HUES48 (cell line): ENCODE results near the gene MLIP.
A peak's percentile ranks its signal among the peaks of the same experiment; 100 is the strongest.

Experiments
- H3K27ac ChIP-seq: one replicate; pipeline ENCODE4 v1.7.0; 2013; ENCODE audit warnings: low read depth, low read length, inconsistent platforms
- H3K27me3 ChIP-seq: 2 replicates; pipeline ENCODE4 v1.6.1; 2013; ENCODE audit warnings: mild to moderate bottlenecking, low read length; ENCODE audit not compliant: control insufficient read depth, insufficient read depth
- H3K36me3 ChIP-seq: 2 replicates; pipeline ENCODE4 v1.6.1; 2013; ENCODE audit warnings: low read length; ENCODE audit not compliant: control insufficient read depth, insufficient read depth
- H3K4me1 ChIP-seq: 2 replicates; pipeline ENCODE4 v1.6.1; 2013; ENCODE audit warnings: mild to moderate bottlenecking, low read length; ENCODE audit not compliant: control insufficient read depth, insufficient read depth
- H3K4me3 ChIP-seq: 2 replicates; pipeline ENCODE4 v1.5.1; 2013; ENCODE audit warnings: mild to moderate bottlenecking, low read depth, low read length
- H3K9ac ChIP-seq: 2 replicates; pipeline ENCODE4 v1.6.1; 2013; ENCODE audit warnings: mild to moderate bottlenecking, low read depth, low read length, moderate library complexity
- H3K9me3 ChIP-seq: 2 replicates; pipeline ENCODE4 v1.6.1; 2013; ENCODE audit warnings: low read length; ENCODE audit not compliant: control insufficient read depth, insufficient read depth

The MLIP gene

GRCh38 chr6:54142889-54143519 lies 31.8 kb downstream of the MLIP start:
- H3K27me3 ChIP-seq = no peaks in the 10 kb centered on the region
- H3K9ac ChIP-seq = no peak overlapping the region
- no peaks in the 10 kb centered on the region for H3K36me3 ChIP-seq
- no peaks in the 10 kb centered on the region for H3K9me3 ChIP-seq
- H3K4me3 ChIP-seq = no peak overlapping the region
- no peak overlapping the region for H3K27ac ChIP-seq
- no peaks in the 10 kb centered on the region for H3K4me1 ChIP-seq

- Histone ChIP-seq H3K27me3 (no peaks in the 10 kb centered on the region), H3K4me1 (no peaks in the 10 kb centered on the region), H3K36me3 (no peaks in the 10 kb centered on the region)
Observed at GRCh38 chr6:54151861-54152260, 40.6 kb downstream of the MLIP start.

GRCh38 chr6:54156650-54157250 lies 45.5 kb downstream of the MLIP start:
- Histone ChIP-seq H3K4me3 (no peak overlapping the region), H3K4me1 (no peaks in the 10 kb centered on the region), H3K36me3 (no peaks in the 10 kb centered on the region), H3K27me3 (no peaks in the 10 kb centered on the region), H3K9ac (no peak overlapping the region), H3K9me3 (no peaks in the 10 kb centered on the region), H3K27ac (no peak overlapping the region)

More at GRCh38 chr6:54151861-54152260, 40.6 kb downstream of the MLIP start:
- no peaks in the 10 kb centered on the region for H3K9me3 ChIP-seq
- H3K9ac ChIP-seq = no peak overlapping the region
- no peak overlapping the region for H3K4me3 ChIP-seq
- H3K27ac ChIP-seq = no peak overlapping the region

GRCh38 chr6:54157405-54157804 lies 46.2 kb downstream of the MLIP start:
- no peak overlapping the region for H3K4me3 ChIP-seq
- H3K27ac ChIP-seq = no peak overlapping the region
- H3K27me3 ChIP-seq = no peaks in the 10 kb centered on the region
- H3K36me3 ChIP-seq = no peaks in the 10 kb centered on the region
- H3K4me1 ChIP-seq = no peaks in the 10 kb centered on the region
- H3K9me3 ChIP-seq = no peaks in the 10 kb centered on the region
- no peak overlapping the region for H3K9ac ChIP-seq

GRCh38 chr6:54173089-54173488 lies 61.8 kb downstream of the MLIP start:
- Histone ChIP-seq H3K9ac (no peak overlapping the region), H3K4me1 (no peaks in the 10 kb centered on the region), H3K9me3 (no peaks in the 10 kb centered on the region), H3K27ac (no peak overlapping the region), H3K27me3 (no peaks in the 10 kb centered on the region), H3K36me3 (no peaks in the 10 kb centered on the region), H3K4me3 (no peak overlapping the region)

- no peaks in the 10 kb centered on the region for H3K36me3 ChIP-seq
- H3K27ac ChIP-seq = no peak overlapping the region
- no peak overlapping the region for H3K4me3 ChIP-seq
- no peaks in the 10 kb centered on the region for H3K9me3 ChIP-seq
- peaks cover 10% of the 10 kb centered on the region; the same call in 1 of the 2 replicates for H3K4me1 ChIP-seq
- no peak overlapping the region for H3K9ac ChIP-seq
- H3K27me3 ChIP-seq = no peaks in the 10 kb centered on the region
Observed at GRCh38 chr6:54179152-54179551, 67.9 kb downstream of the MLIP start.

GRCh38 chr6:54183616-54184015 lies 72.4 kb downstream of the MLIP start:
- Histone ChIP-seq H3K9me3 (no peaks in the 10 kb centered on the region), H3K9ac (no peak overlapping the region), H3K27ac (no peak overlapping the region), H3K4me1 (peaks cover 10% of the 10 kb centered on the region; the same call in 1 of the 2 replicates), H3K27me3 (no peaks in the 10 kb centered on the region), H3K36me3 (no peaks in the 10 kb centered on the region), H3K4me3 (no peak overlapping the region)

GRCh38 chr6:54185885-54186284 lies 74.6 kb downstream of the MLIP start:
- Histone ChIP-seq H3K27me3 (no peaks in the 10 kb centered on the region), H3K27ac (no peak overlapping the region), H3K4me1 (no peaks in the 10 kb centered on the region), H3K9ac (no peak overlapping the region), H3K4me3 (no peak overlapping the region), H3K36me3 (no peaks in the 10 kb centered on the region), H3K9me3 (no peaks in the 10 kb centered on the region)

- Histone ChIP-seq H3K27me3 (no peaks in the 10 kb centered on the region), H3K36me3 (no peaks in the 10 kb centered on the region), H3K9ac (no peak overlapping the region), H3K4me3 (no peak overlapping the region), H3K27ac (no peak overlapping the region), H3K9me3 (no peaks in the 10 kb centered on the region), H3K4me1 (peaks cover 10% of the 10 kb centered on the region)
Observed at GRCh38 chr6:54188846-54189245, 77.6 kb downstream of the MLIP start.

- H3K9me3 ChIP-seq = no peaks in the 10 kb centered on the region
- no peak overlapping the region for H3K4me3 ChIP-seq
- no peaks in the 10 kb centered on the region for H3K27me3 ChIP-seq
- H3K36me3 ChIP-seq = no peaks in the 10 kb centered on the region
- no peak overlapping the region for H3K27ac ChIP-seq
- no peak overlapping the region for H3K9ac ChIP-seq
- peaks cover 19% of the 10 kb centered on the region for H3K4me1 ChIP-seq
Observed at GRCh38 chr6:54191461-54191860, 80.2 kb downstream of the MLIP start.

GRCh38 chr6:54192993-54193392 lies 81.8 kb downstream of the MLIP start:
- Histone ChIP-seq H3K9ac (no peak overlapping the region), H3K9me3 (no peaks in the 10 kb centered on the region), H3K36me3 (no peaks in the 10 kb centered on the region), H3K4me3 (no peak overlapping the region), H3K27me3 (no peaks in the 10 kb centered on the region), H3K4me1 (peaks cover 19% of the 10 kb centered on the region), H3K27ac (peak overlapping the region; percentile 90)
